Measurements from ENCODE around the gene PFDN4. TPM values are rescaled to one million over a fixed set of nuclear protein-coding genes. Genes with fewer than 3 reads are reported as not detected.

Gene PFDN4
- polyA plus RNA-seq, 1 of the 3 experiments (the other 2 are of a cell fraction) = 44.0 TPM

DNA sequence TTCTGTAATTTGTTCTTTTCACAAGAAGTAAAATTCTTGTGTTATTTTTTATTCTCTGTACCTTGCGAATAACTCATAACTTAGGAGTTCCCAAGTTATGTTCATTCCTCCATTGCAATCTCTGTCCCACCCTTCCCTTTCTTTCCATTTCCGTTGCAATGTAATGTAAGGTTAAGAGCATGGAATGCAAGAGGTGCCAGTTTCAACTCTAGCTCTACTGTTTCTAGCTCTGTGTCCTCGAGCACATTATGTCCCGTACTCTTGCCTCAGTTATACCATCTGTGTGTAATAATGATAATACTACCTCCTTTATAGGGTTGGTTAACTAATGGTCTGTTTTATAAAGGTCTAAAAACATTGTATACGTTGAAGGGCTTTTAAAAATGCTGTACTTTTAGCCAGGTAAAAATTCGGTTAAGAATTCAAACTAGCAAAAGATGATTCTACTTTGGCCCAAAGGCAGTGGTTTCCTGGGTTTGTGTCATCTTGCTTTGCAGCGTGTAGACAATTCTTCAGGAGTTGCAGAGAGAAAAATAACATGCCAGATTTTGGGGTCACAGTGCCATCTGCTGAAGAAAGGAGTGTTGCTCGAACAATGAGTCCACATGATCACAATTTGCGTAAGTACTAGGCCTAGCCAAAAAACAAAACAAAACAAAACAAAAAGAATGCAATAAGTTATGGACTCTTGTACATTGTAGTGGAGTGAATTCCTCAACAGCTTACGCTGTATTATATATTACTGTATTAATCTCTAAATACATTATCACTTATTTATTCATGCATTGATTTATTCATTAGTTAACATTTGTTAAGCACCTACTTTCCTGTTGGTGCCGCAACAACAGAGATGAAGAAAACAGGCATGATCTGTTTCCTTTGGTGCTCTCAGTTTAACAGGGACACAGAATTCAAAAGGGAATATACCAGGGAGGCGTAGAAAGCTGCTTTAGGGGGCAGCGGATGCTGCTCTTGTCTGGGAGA lies 10.0 kb upstream of the PFDN4 start:
- Histone ChIP-seq H3F3A (replicated peaks; ENCODE audit: insufficient read depth) (peaks cover 9% of the 10 kb centered on the region), H4K20me1 (ENCODE audit: insufficient read depth) (no peaks in the 10 kb centered on the region), H3K79me2 (ENCODE audit: insufficient read depth) (no peaks in the 10 kb centered on the region), H3K27ac (ENCODE audit: low read depth in 2 of 2, low read length in 1 of 2) (no peak overlapping the region), H3K36me3 (replicated peaks in 1 of 2; ENCODE audit: control insufficient read depth in 1 of 2, insufficient read depth in 2 of 2, low read length in 1 of 2) (no peaks in the 10 kb centered on the region), H3K9me3 (no peaks in the 10 kb centered on the region), H3K27me3 (ENCODE audit: insufficient read depth) (no peaks in the 10 kb centered on the region), H3K4me1 (ENCODE audit: control insufficient read depth in 1 of 2, insufficient read depth in 2 of 2, low read depth in 1 of 2, low read length in 1 of 2) (no peaks in the 10 kb centered on the region), H3K9ac (no peak overlapping the region), H2AFZ (ENCODE audit: low read depth) (no peak overlapping the region), H3K4me3 (ENCODE audit: low read depth in 2 of 2, low read length in 1 of 2) (no peak overlapping the region), H3K4me2 (no peak overlapping the region), H3K9me2 (no peaks in the 10 kb centered on the region)
- 70% methylated on average over 13 of the region's 13 CpGs for WGBS (ENCODE audit: low lambda C conversion rate)
- TF ChIP-seq SMC3 (IDR thresholded peaks at IDR 0.05; ENCODE audit: low read depth, low read length) (peak; percentile 81), YY1 (IDR thresholded peaks at IDR 0.05; ENCODE audit: low read depth) (no peak), EZH2phosphoT487 (IDR thresholded peaks at IDR 0.05; ENCODE audit: borderline replicate concordance, low read depth) (no peak), TCF12 (IDR thresholded peaks at IDR 0.05) (no peak), RAD21 (IDR thresholded peaks at IDR 0.05; ENCODE audit: low read length) (peak; percentile 68)
- TF ChIP-seq, protein P1, sequence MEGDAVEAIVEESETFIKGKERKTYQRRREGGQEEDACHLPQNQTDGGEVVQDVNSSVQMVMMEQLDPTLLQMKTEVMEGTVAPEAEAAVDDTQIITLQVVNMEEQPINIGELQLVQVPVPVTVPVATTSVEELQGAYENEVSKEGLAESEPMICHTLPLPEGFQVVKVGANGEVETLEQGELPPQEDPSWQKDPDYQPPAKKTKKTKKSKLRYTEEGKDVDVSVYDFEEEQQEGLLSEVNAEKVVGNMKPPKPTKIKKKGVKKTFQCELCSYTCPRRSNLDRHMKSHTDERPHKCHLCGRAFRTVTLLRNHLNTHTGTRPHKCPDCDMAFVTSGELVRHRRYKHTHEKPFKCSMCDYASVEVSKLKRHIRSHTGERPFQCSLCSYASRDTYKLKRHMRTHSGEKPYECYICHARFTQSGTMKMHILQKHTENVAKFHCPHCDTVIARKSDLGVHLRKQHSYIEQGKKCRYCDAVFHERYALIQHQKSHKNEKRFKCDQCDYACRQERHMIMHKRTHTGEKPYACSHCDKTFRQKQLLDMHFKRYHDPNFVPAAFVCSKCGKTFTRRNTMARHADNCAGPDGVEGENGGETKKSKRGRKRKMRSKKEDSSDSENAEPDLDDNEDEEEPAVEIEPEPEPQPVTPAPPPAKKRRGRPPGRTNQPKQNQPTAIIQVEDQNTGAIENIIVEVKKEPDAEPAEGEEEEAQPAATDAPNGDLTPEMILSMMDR (IDR thresholded peaks at IDR 0.05) = peak; percentile 62
- POLR2A ChIA-PET = no interaction called here
- no peak for DNase-seq
- CTCF ChIA-PET = interaction anchor here (0.6 to 19.4 kb wide), 8 partner anchors 10 to 1225 kb away, joined by 3 to 499 read pairs (median 12); partner anchors contain the start of gene PFDN4

DNA sequence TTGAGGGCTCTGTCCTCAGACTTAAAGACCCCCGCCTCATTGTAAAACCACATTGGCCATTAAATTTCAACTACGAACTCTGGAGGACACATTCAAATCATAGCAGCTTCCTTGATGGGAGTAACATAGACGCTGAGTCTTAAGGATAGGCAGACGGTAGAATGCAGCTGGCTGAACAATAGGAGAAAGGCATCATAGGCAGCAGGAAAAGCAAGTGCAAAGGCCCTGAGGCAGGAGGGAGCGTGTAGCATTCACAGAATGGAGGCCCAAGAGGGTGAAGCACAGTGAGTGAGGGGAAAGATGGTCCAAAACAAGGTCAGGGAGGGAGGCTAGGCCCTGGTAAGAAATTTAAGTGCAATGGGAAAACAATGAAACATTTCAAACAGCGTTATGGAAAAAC lies 8.6 kb upstream of the PFDN4 start:
- 57% methylated on average over 6 of the region's 6 CpGs for WGBS (ENCODE audit: low lambda C conversion rate)
- POLR2A ChIA-PET = no interaction called here

More for the DNA sequence above, 8.6 kb upstream of the PFDN4 start:
- H4K20me1 ChIP-seq (ENCODE audit: insufficient read depth) = no peaks in the 10 kb centered on the region
- no peak overlapping the region for H2AFZ ChIP-seq (ENCODE audit: low read depth)
- H3K36me3 ChIP-seq (replicated peaks in 1 of 2; ENCODE audit: control insufficient read depth in 1 of 2, insufficient read depth in 2 of 2, low read length in 1 of 2) = no peaks in the 10 kb centered on the region
- no peak overlapping the region for H3K27ac ChIP-seq (ENCODE audit: low read depth in 2 of 2, low read length in 1 of 2)
- H3K79me2 ChIP-seq (ENCODE audit: insufficient read depth) = no peaks in the 10 kb centered on the region
- DNase-seq = no peak
- H3K4me3 ChIP-seq (ENCODE audit: low read depth in 2 of 2, low read length in 1 of 2) = peak overlapping the region in 1 of 2 experiments; percentile 45; a peak in 1 of 4 replicates
- H3K9ac ChIP-seq = no peak overlapping the region
- no peaks in the 10 kb centered on the region for H3K9me3 ChIP-seq
- peaks cover 9% of the 10 kb centered on the region for H3F3A ChIP-seq (replicated peaks; ENCODE audit: insufficient read depth)
- CTCF ChIA-PET = interaction anchor here (0.5 to 19.4 kb wide), 33 partner anchors 9 to 538 kb away, joined by 3 to 499 read pairs (median 5); partner anchors contain the start of genes CYP24A1 and PFDN4
- H3K4me1 ChIP-seq (ENCODE audit: control insufficient read depth in 1 of 2, insufficient read depth in 2 of 2, low read depth in 1 of 2, low read length in 1 of 2) = no peaks in the 10 kb centered on the region
- H3K27me3 ChIP-seq (ENCODE audit: insufficient read depth) = no peaks in the 10 kb centered on the region
- H3K4me2 ChIP-seq = no peak overlapping the region
- H3K9me2 ChIP-seq = no peaks in the 10 kb centered on the region
- TF ChIP-seq, protein P2, sequence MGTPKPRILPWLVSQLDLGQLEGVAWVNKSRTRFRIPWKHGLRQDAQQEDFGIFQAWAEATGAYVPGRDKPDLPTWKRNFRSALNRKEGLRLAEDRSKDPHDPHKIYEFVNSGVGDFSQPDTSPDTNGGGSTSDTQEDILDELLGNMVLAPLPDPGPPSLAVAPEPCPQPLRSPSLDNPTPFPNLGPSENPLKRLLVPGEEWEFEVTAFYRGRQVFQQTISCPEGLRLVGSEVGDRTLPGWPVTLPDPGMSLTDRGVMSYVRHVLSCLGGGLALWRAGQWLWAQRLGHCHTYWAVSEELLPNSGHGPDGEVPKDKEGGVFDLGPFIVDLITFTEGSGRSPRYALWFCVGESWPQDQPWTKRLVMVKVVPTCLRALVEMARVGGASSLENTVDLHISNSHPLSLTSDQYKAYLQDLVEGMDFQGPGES (IDR thresholded peaks at IDR 0.05; ENCODE audit: low read depth, low read length) = no peak
- TF ChIP-seq, protein P3, sequence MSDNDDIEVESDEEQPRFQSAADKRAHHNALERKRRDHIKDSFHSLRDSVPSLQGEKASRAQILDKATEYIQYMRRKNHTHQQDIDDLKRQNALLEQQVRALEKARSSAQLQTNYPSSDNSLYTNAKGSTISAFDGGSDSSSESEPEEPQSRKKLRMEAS (IDR thresholded peaks at IDR 0.05; ENCODE audit: low read depth) = no peak
- TF ChIP-seq FOXM1 (IDR thresholded peaks at IDR 0.05; ENCODE audit: low read depth) (no peak), NFIC (IDR thresholded peaks at IDR 0.05; ENCODE audit: borderline replicate concordance) (no peak), TCF12 (IDR thresholded peaks at IDR 0.05) (no peak), JUND (IDR thresholded peaks at IDR 0.05) (no peak), MEF2A (IDR thresholded peaks at IDR 0.05; ENCODE audit: borderline replicate concordance, low read depth) (no peak), NRF1 (IDR thresholded peaks at IDR 0.05; ENCODE audit: low read depth, low read length) (no peak)
- TF ChIP-seq, protein P4, sequence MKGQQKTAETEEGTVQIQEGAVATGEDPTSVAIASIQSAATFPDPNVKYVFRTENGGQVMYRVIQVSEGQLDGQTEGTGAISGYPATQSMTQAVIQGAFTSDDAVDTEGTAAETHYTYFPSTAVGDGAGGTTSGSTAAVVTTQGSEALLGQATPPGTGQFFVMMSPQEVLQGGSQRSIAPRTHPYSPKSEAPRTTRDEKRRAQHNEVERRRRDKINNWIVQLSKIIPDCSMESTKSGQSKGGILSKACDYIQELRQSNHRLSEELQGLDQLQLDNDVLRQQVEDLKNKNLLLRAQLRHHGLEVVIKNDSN (IDR thresholded peaks at IDR 0.05; ENCODE audit: borderline replicate concordance, low read depth) = no peak
